Stimulated activated CD8-positive, alpha-beta memory T cell treated with anti-CD3 and anti-CD28 coated beads, Interleukin-15, amount 100 ng/mL, for 1 hour (primary cell): ENCODE results near the gene KLHL41.

Source experiments
- DNase-seq: peaks from one replicate; pipeline ENCODE4 v3.0.0-alpha.2; 2020; ENCODE audit warnings: low read depth

The KLHL41 gene

GRCh38 chr2:169509298-169509885 is at the start of gene KLHL41:
Gene KLHL41 (plus strand): TSS chr2:169509702. CDS start chr2:169509779, 77 bp downstream.
- no peak for DNase-seq

DNA sequence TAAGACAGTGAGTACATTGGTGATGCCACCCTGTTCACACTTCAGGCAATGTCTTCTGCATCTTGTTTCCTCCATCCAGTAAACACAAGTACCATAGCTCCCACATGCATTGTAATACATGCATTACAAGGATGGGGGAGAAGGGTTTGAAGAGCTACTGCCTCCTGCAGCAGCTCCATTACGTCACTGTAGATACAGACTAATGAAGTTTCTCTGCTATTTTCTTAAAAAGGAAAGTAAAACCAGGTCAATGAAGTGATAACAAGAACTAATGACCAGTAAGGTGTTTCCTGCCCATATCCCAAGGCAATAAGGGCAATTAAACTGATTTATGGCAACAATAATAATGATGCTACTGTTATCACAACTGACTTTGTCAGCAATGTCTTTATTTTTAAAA is 48.4 kb upstream of the KLHL41 start:
- DNase-seq: no peak

- DNase-seq: no peak
Measured at GRCh38 chr2:169462896-169463695, 46.4 kb upstream of the KLHL41 start.

DNA sequence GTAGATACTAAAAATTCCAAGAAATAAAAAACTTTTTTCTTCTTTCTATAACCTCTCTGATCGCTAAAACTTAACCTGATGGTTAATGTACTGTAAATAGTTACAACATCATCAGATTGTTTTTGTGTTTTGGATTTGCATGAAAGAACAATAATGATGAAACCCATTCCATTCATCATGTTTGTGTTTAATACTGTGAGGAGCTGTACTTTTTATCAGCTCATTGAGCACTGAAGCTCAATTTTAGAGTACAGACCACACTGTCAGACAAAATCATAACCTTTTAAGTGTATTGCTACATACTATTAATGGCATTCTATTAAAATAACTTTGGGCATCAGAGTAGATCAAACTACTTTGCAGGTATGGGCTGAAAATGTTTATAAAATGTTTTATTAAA is 45.0 kb upstream of the KLHL41 start:
- DNase-seq: no peak

- DNase-seq: no peak
Measured at GRCh38 chr2:169464882-169465281, 44.6 kb upstream of the KLHL41 start.

- no peak for DNase-seq
Measured at GRCh38 chr2:169468841-169469240, 40.7 kb upstream of the KLHL41 start.

GRCh38 chr2:169469952-169470572 is 39.4 kb upstream of the KLHL41 start:
- DNase-seq: no peak

DNA sequence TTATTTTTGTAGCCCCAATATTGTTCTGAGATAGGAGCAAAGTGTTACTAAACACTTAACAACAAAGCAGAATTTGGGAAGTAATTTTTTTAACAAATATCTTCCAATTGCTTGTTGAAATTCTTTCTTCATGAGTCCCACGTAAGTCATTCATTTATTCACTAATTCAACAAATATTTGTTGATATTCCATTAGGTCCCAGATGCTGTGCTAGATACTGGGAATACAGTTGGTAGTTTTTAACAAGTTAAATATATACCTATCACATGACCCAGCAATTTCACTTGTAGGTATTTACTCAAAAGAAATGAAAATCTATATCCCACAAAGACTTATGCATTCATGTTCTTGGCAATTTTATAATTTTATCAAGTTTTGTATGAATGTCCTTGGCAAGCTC is 37.3 kb upstream of the KLHL41 start:
- DNase-seq: no peak

DNA sequence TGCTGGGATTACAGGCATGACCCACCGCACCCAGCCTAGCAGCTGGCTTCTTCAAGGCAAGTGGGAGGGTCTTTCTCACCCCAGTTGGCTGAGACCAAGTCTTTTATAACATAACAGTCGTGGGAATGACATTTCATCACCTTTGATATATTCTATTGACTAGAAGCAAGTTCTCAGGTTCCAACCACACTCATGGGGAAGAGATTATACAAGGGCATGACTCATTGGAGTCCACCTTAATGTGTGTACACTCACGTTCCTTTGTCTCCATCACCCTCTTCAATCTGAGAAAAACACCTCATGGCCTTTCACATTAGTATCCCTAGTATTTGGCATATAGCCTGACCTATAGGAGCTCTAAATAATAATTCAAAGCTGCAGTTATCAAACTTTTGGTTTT is 33.0 kb upstream of the KLHL41 start:
- DNase-seq: no peak

DNA sequence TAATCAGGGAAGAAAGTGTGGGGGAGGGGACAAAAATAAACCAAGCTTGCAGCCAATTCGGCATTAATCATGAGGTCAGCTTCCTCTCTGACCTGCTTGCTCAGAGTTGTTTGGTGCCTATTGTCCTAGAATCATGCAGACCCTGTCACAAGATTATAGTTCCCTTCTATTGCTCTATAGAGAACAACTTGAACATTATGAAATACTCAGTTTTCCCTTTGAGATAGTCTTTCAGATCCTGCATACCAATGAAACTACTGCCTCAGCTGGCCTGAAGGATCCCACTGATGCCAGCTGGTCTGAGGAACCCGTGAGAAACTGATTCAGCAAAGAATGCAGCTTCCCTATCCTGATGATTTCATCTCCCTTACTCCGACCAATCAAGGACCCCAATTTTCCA is 31.2 kb upstream of the KLHL41 start:
- no peak for DNase-seq

- DNase-seq: no peak
Measured at GRCh38 chr2:169478745-169479256, 30.7 kb upstream of the KLHL41 start.

DNA sequence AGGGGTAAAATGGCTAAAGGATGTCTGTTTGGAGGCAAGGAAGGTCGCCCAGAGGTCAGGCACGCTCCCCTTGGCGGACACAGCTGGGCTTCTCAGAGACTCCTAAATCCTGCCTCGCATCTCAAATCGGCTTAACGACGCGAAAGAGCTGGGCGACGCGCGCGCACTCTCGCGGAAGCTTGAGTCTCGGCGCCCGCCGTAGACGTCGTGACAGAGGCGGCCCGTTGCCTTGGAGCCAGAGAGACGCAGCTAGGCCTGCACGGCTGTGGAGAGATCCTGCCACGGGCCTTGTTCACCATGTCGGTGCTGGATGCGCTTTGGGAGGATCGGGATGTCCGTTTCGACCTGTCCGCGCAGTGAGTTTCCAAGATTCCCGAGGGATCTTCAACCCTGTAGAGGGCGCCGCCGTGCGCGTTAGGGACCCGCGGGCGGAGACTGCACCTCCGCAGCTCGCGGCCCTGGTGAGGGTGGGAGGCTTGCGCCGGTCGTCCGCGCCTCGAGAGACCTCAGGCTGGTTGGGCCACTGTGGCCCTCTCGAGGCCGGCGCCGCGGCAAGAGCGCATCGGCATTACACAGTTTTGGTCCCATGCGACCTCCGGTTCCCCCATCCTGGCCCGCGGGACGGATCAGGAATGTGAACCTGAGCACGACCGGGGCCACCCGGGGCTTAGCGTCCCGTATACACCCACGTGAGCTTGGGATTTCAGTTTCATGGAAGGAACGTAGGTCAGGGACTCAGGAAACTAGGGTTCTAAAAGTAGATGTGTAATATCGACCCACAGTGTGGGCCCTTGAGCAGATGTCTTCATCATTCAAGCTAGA is 30.0 kb upstream of the KLHL41 start, which contains the start of gene BBS5:
BBS5 (plus strand) TSS at position 238 of the 822 bp plus-strand sequence; CDS start at position 298, 60 bp downstream.
- peak; percentile 30 for DNase-seq

DNA sequence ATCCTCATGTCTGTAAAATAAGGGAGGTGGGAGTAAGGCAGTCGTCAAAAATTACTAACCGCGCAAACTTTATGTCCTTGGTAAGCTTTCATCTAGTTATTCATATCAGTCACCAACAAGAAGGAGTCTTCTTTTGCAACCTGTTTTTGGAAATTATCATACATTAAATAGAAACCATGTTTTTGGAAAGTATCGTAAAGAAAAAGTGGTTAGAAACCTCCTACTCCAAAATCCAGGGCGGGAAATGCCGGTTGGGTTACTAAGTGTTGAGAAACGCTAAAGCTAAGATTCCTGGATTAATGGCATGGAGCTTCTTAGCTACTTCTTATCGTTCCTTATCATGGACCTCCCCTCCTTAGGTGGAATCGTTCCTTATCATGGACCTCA is 29.4 kb upstream of the KLHL41 start:
- DNase-seq: no peak

GRCh38 chr2:169485650-169486138 is 23.8 kb upstream of the KLHL41 start:
- DNase-seq: no peak

DNA sequence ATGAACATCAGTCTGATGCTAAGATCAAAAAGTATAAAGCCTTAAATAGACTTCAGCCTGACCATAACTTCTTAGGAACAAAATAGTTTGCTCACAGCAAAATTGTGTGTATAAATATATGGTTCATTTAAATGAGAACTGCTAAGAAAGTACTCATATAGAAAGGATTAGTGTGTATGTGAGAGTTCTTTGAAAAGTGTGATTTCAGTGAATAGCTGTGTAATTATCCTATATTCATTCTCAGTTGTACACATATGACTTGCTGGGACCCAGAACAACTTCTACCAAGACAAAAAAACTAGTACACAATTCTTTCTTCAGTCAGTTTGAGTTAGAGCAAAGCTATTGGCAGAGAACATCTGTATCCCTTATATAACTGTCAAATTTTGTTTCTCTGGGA is 23.0 kb upstream of the KLHL41 start:
- no peak for DNase-seq

DNA sequence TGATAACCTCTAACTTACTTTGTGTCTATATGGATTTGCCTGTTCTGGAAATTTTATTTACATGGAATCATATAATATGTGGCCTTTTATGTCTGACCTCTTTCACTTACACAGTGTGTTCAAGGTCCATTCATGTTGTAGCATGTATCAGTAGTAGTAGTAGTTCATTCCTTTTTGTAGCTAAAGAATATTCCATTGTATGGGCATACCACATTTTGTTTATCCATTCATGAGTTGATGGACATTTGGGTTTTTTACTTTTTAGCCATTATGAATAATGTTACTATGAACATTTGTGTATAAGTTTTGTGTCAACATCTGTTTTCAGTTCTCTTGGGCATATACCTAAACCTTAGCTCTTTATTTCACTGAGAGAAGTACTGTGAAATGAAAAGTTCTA is 18.7 kb upstream of the KLHL41 start:
- no peak for DNase-seq

- DNase-seq: no peak
Measured at GRCh38 chr2:169491378-169491777, 18.1 kb upstream of the KLHL41 start.

- DNase-seq: no peak
Measured at GRCh38 chr2:169493360-169493759, 16.1 kb upstream of the KLHL41 start.

DNA sequence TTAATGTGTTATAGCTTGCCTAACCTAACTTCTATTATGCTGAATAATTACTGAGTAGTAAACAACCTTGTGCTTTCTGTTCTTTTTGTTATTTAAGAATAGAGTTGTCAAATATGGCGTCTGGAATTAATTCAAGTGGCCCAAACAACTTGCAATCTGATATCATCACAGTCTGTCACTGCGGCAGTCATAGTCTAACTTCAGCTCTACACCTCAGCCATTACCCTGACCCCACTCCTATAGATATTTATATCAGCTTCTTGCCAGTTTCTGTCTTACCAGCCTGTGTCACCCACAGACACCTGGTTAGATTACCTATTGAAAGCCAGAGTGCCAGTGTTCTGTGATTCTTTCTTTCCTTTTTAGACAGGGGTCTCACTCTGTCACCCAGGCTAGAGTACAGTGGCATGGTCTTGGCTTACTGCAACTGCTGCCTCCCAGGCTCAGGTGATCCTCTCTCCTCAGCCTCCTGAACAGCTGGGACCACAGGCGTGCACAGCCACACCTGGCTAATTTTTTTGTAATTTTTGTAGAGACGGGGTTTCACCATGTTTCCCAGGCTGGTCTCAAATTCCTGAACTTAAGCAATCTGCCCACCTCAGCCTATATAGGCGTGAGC is 14.1 kb upstream of the KLHL41 start:
- no peak for DNase-seq

DNA sequence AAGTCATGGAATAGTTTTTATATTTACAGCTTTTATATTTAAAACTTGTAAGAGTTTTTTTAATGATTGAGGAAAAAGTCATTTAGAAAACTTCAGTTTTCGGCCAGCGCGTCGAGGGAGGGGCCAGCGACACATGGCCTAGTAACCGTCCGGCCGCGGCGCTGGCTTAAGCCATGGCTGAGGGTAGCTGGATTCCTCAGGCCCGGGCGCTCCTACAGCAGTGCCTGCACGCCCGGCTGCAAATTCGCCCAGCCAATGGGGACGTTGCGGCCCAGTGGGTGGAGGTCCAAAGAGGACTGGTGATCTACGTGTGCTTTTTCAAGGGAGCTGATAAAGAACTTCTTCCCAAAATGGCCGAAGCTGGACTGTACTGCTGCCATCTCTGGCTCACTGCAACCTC is 4.9 kb upstream of the KLHL41 start:
- DNase-seq: no peak

- no peak for DNase-seq
Measured at GRCh38 chr2:169507698-169508097, 1.8 kb upstream of the KLHL41 start.

DNA sequence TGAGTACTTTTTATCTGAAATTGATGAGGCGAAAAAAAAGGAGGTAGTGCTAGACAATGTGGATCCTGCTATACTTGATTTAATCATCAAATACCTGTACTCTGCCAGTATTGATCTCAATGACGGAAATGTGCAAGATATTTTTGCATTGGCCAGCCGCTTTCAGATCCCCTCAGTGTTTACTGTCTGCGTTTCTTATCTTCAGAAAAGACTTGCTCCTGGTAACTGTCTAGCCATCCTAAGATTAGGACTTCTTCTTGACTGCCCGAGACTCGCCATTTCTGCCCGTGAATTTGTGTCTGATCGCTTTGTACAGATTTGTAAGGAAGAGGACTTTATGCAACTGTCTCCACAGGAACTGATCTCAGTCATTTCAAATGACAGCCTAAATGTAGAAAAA is 453 bp downstream of the KLHL41 start:
- DNase-seq: no peak
